ENCODE data around the gene VTI1A.

GRCh38 chr10:112716076-112716475 lies 269.1 kb downstream of the VTI1A start:
- TF ChIP-seq JUN (IDR thresholded peaks at IDR 0.05; ENCODE audit: borderline replicate concordance, low read depth, low read length) (no peak), JUN (CRISPR knock-in tag; IDR thresholded peaks at IDR 0.05; ENCODE audit: borderline replicate concordance) (no peak), ELK1 (CRISPR knock-in tag; IDR thresholded peaks at IDR 0.05) (no peak)

All from K562 (cell line).